GM18907 (cell line): Measurements from ENCODE around the gene SPOCK1.

Experiments
- ATAC-seq: cut with Tn5 transposase; IDR thresholded peaks from one replicate; pipeline ENCODE4 v1.9.1; 2021; ENCODE audit warnings: mild to moderate bottlenecking, moderate library complexity; ENCODE audit not compliant: unreplicated experiment

SPOCK1 gene

GRCh38 chr5:137336161-137336560 is 163.0 kb downstream of the SPOCK1 start:
- no peak for ATAC-seq

GRCh38 chr5:137335493-137335892 is 163.6 kb downstream of the SPOCK1 start:
- no peak for ATAC-seq

GRCh38 chr5:137333928-137334327 is 165.2 kb downstream of the SPOCK1 start:
- no peak for ATAC-seq

- no peak for ATAC-seq
Observed at GRCh38 chr5:137333475-137333874, 165.7 kb downstream of the SPOCK1 start.

- ATAC-seq: no peak
Observed at GRCh38 chr5:137332296-137332695, 166.8 kb downstream of the SPOCK1 start.

- no peak for ATAC-seq
Observed at GRCh38 chr5:137329586-137330296, 169.4 kb downstream of the SPOCK1 start.

- no peak for ATAC-seq
Observed at GRCh38 chr5:137328991-137329390, 170.1 kb downstream of the SPOCK1 start.

- no peak for ATAC-seq
Observed at GRCh38 chr5:137328463-137328862, 170.7 kb downstream of the SPOCK1 start.

- ATAC-seq: no peak
Observed at GRCh38 chr5:137325721-137326120, 173.4 kb downstream of the SPOCK1 start.

GRCh38 chr5:137320056-137321045 is 178.8 kb downstream of the SPOCK1 start:
- ATAC-seq: no peak

GRCh38 chr5:137318027-137318426 is 181.1 kb downstream of the SPOCK1 start:
- ATAC-seq: no peak

GRCh38 chr5:137316346-137316736 is 182.8 kb downstream of the SPOCK1 start:
- ATAC-seq: no peak

- no peak for ATAC-seq
Observed at GRCh38 chr5:137315534-137316345, 183.4 kb downstream of the SPOCK1 start.

- no peak for ATAC-seq
Observed at GRCh38 chr5:137315109-137315508, 184.0 kb downstream of the SPOCK1 start.

GRCh38 chr5:137313526-137314175 is 185.5 kb downstream of the SPOCK1 start:
- no peak for ATAC-seq

- no peak for ATAC-seq
Observed at GRCh38 chr5:137312011-137312410, 187.1 kb downstream of the SPOCK1 start.

GRCh38 chr5:137310051-137310730 is 188.9 kb downstream of the SPOCK1 start:
- no peak for ATAC-seq

GRCh38 chr5:137309290-137309689 is 189.8 kb downstream of the SPOCK1 start:
- ATAC-seq: no peak

- no peak for ATAC-seq
Observed at GRCh38 chr5:137308311-137308710, 190.8 kb downstream of the SPOCK1 start.

- no peak for ATAC-seq
Observed at GRCh38 chr5:137306903-137307302, 192.2 kb downstream of the SPOCK1 start.
